Measurements from ENCODE around the gene PAPOLB. TPM values are rescaled to one million over a fixed set of nuclear protein-coding genes. Genes with fewer than 3 reads are reported as not detected.
A peak's percentile ranks its signal among the peaks of the same experiment; 100 is the strongest.

The PAPOLB gene
- total RNA-seq, 1 experiment from 2014 or later, result 0.13 TPM

- H4K91ac ChIP-seq (ENCODE audit: insufficient read length, low read depth, low read length), result no peak overlapping the region
- no peak overlapping the region for H2BK5ac ChIP-seq (ENCODE audit: insufficient read length, low read length)
- Mint-ChIP-seq H3K4me1 (no peaks in the 10 kb centered on the region), H3K36me3 (ENCODE audit: insufficient read depth in 1 of 3, low read depth in 3 of 3) (peaks cover 0 to 10% (median 0%) of the 10 kb centered on the region in 3 experiments; a peak in 3 of 7 replicates), H3K4me3 (no peak overlapping the region), H3K9me3 (peaks cover 1 to 6% of the 10 kb centered on the region in 2 experiments; a peak in 2 of 5 replicates), H3K27me3 (ENCODE audit: low read depth) (peaks cover 4% of the 10 kb centered on the region), H3K27ac (no peak overlapping the region)
- no peak for TF ChIP-seq CTCF (conservative IDR thresholded peaks at IDR 0.05)
- no peak overlapping the region for H2BK120ac ChIP-seq (ENCODE audit: low read depth, low read length, poor library complexity, severe bottlenecking)
- no peak overlapping the region for H3K14ac ChIP-seq (ENCODE audit: insufficient read depth, low read length)
- no peak overlapping the region for H3T11ph ChIP-seq (ENCODE audit: low read length)
- H3K23me2 ChIP-seq (ENCODE audit: insufficient read length, low read depth, low read length, poor library complexity, severe bottlenecking), result no peaks in the 10 kb centered on the region
- H3K4me2 ChIP-seq (ENCODE audit: insufficient read depth, insufficient read length, low read length), result no peak overlapping the region
- H2AK5ac ChIP-seq (ENCODE audit: insufficient read length, low read length), result no peak overlapping the region
- no peak overlapping the region for H2AFZ ChIP-seq (ENCODE audit: low read length)
- H2BK20ac ChIP-seq (ENCODE audit: low read depth, low read length, poor library complexity, severe bottlenecking), result no peak overlapping the region
- no peak overlapping the region for H3K23ac ChIP-seq (ENCODE audit: insufficient read length, low read depth, low read length)
- H3K9ac ChIP-seq (ENCODE audit: extremely low read depth, insufficient read length, low read length), result no peak overlapping the region
- no peak overlapping the region for H3K4ac ChIP-seq (ENCODE audit: low read depth, low read length)
- no peaks in the 10 kb centered on the region for H3K27me3 ChIP-seq (ENCODE audit: insufficient read depth, low read length)
- no peaks in the 10 kb centered on the region for H3K79me2 ChIP-seq (ENCODE audit: insufficient read depth, low read length)
- no peaks in the 10 kb centered on the region for H3K79me1 ChIP-seq (ENCODE audit: insufficient read depth, low read depth, low read length, poor library complexity, severe bottlenecking)
- no peak overlapping the region for H3K27ac ChIP-seq (ENCODE audit: insufficient read length, low read depth, low read length)
- H2BK12ac ChIP-seq (ENCODE audit: insufficient read length, low read depth, low read length), result no peak overlapping the region
- no peak overlapping the region for H3K56ac ChIP-seq (ENCODE audit: insufficient read length, low read depth, low read length)
- no peaks in the 10 kb centered on the region for H3K4me1 ChIP-seq (ENCODE audit: insufficient read depth, low read length)
- no CpG with 5 or more reads among the region's 26 CpGs for WGBS (ENCODE audit: extremely low coverage, insufficient read length, low lambda C conversion rate)
- no peak overlapping the region for H3K18ac ChIP-seq (ENCODE audit: insufficient read length, low read depth, low read length)
- H2BK15ac ChIP-seq (ENCODE audit: low read depth, low read length), result no peak overlapping the region
- H4K20me1 ChIP-seq (ENCODE audit: control insufficient read depth, insufficient read depth, insufficient read length), result no peaks in the 10 kb centered on the region
- H3K9me3 ChIP-seq (ENCODE audit: control insufficient read depth, low read depth, low read length), result no peaks in the 10 kb centered on the region
- H4K8ac ChIP-seq (replicated peaks; ENCODE audit: insufficient read length, low read depth, low read length), result no peak overlapping the region
- H4K5ac ChIP-seq (ENCODE audit: insufficient read length, low read depth, low read length), result no peak overlapping the region
- DNase-seq, result peak; percentile 23
These were observed 45.3 kb downstream of the PAPOLB start for GRCh38 chr7:4816419-4817080.

Data from H9 (cell line).